H54 (cell line): ENCODE measurements around the gene CHI3L1.

Source experiments
- DNase-seq: peaks from one replicate; pipeline ENCODE4 v3.0.0; 2011; ENCODE audit warnings: low spot score, mixed read lengths; ENCODE audit not compliant: insufficient read length
- FAIRE-seq: peaks from 3 replicates; lab custom pipeline; 2011; peaks lifted over from hg19 to GRCh38; lab: Jason Lieb, UNC
- POLR2A ChIP-seq: IDR thresholded peaks from 2 replicates; pipeline ENCODE4 v1.6.1; 2011; ENCODE audit warnings: low read depth, mild to moderate bottlenecking, low read length

Gene CHI3L1

GRCh38 chr1:203215573-203215972 lies 29.1 kb upstream of the CHI3L1 start:
- no peak for DNase-seq
- TF ChIP-seq POLR2A: no peak
- no peak for FAIRE-seq

GRCh38 chr1:203214871-203215270 lies 28.4 kb upstream of the CHI3L1 start:
- FAIRE-seq: no peak

GRCh38 chr1:203213126-203213525 lies 26.6 kb upstream of the CHI3L1 start:
- no peak for TF ChIP-seq POLR2A
- no peak for FAIRE-seq
- DNase-seq: no peak

More at GRCh38 chr1:203214871-203215270, 28.4 kb upstream of the CHI3L1 start:
- DNase-seq: no peak
- TF ChIP-seq POLR2A: no peak

- FAIRE-seq: no peak
Measured at GRCh38 chr1:203211812-203212211, 25.3 kb upstream of the CHI3L1 start.

GRCh38 chr1:203210988-203211387 lies 24.5 kb upstream of the CHI3L1 start:
- DNase-seq (no peak), FAIRE-seq (no peak)
- TF ChIP-seq POLR2A: no peak

More at GRCh38 chr1:203211812-203212211, 25.3 kb upstream of the CHI3L1 start:
- no peak for DNase-seq
- no peak for TF ChIP-seq POLR2A

GRCh38 chr1:203210350-203210749 lies 23.8 kb upstream of the CHI3L1 start:
- no peak for TF ChIP-seq POLR2A
- FAIRE-seq (no peak), DNase-seq (no peak)

- FAIRE-seq (no peak), DNase-seq (no peak)
- no peak for TF ChIP-seq POLR2A
Measured at GRCh38 chr1:203208181-203208580, 21.7 kb upstream of the CHI3L1 start.

- DNase-seq (no peak), FAIRE-seq (no peak)
- TF ChIP-seq POLR2A: no peak
Measured at GRCh38 chr1:203207751-203208150, 21.2 kb upstream of the CHI3L1 start.

- FAIRE-seq: no peak
- DNase-seq: no peak
- TF ChIP-seq POLR2A: no peak
Measured at GRCh38 chr1:203206129-203206687, 19.7 kb upstream of the CHI3L1 start.

- FAIRE-seq: no peak
- no peak for TF ChIP-seq POLR2A
- DNase-seq: no peak
Measured at GRCh38 chr1:203204756-203205155, 18.3 kb upstream of the CHI3L1 start.

GRCh38 chr1:203202431-203203245 lies 16.1 kb upstream of the CHI3L1 start:
- TF ChIP-seq POLR2A: no peak
- FAIRE-seq: no peak
- no peak for DNase-seq

- DNase-seq (no peak), FAIRE-seq (no peak)
- no peak for TF ChIP-seq POLR2A
Measured at GRCh38 chr1:203201516-203202205, 15.2 kb upstream of the CHI3L1 start.

- TF ChIP-seq POLR2A: no peak
- no peak for FAIRE-seq
- DNase-seq: no peak
Measured at GRCh38 chr1:203200916-203201315, 14.4 kb upstream of the CHI3L1 start.
